HG02852 (cell line): ENCODE results near the gene NPY5R.

Experiments
- ATAC-seq: cut with Tn5 transposase; IDR thresholded peaks from one replicate; pipeline ENCODE4 v1.9.1; 2021; ENCODE audit warnings: mild to moderate bottlenecking, moderate library complexity; ENCODE audit not compliant: unreplicated experiment

Gene NPY5R

DNA sequence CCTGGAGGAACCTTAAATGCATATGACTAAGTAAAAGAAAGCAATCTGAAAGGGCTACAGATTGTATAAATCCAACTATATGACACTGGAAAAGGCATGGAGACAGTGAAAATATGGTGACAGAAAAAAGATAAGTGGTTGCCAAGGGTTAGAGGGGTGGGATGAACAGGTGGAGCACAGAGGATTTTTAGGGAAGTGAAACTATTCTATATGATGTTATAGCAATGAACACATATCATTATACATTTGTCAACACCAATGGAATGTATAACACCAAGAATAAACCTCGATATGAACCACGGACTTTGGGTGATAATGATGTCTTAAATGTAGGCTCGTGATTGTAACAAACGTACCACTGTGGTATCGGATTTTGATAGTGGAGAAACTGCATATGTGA, 40.7 kb downstream of the NPY5R start:
- ATAC-seq: no peak

- no peak for ATAC-seq
Observed at GRCh38 chr4:163384926-163385325, 41.2 kb downstream of the NPY5R start.

DNA sequence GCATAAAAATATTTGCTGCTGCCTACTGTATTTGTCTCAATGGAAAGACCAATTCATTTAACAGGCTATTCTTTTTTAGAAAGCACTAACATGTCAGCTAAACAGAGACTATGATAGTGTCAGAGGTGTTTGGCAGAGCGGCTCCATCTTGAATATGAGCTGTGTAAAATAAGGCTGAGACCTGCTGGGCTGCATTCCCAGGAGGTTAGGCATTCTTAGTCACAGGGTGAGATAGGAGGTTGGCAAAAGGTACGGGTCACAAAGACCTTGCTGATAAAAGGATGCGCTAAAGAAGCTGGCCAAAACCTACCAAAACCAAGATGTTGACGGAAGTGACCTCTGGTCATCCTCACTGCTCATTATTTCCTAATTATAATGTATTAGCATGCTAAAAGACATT, 41.8 kb downstream of the NPY5R start:
- ATAC-seq: no peak

DNA sequence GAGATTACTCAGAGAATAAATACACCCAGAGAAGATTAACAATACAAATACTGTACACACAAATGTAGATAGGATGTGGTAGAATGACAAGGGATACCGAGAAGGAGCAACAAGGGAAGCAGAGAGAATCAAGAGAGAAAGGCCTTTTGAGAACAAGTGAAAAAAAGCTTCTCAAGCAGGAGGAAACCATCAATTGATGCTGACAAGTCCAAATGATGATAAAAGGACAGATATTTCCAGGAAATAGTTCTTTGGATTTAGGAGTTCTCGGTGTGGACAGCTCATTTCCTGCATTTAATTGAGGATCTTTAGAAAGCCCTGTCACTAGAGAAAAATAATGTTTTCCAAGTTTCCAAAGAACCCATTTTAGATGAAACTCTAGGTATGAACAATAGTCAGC, 48.1 kb downstream of the NPY5R start:
- ATAC-seq: no peak

DNA sequence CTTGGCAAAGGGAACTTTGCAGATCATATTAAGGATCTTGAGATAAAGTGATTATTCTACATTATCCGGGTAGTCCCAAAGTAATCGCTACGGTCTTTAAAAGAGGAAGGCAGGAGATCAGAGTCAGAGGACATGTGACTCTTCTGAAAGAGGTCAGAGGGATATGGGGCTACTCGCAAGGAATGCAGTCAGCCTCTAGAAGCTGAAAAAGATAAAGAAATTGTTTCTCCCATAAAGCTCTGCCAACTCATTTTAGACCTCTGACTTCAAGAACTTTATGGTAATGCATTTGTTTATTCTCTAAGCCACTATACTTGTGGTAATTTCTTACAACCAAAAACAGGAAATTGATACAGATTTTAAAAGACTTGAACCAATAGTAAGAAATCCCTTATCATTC, 48.6 kb downstream of the NPY5R start:
- no peak for ATAC-seq

DNA sequence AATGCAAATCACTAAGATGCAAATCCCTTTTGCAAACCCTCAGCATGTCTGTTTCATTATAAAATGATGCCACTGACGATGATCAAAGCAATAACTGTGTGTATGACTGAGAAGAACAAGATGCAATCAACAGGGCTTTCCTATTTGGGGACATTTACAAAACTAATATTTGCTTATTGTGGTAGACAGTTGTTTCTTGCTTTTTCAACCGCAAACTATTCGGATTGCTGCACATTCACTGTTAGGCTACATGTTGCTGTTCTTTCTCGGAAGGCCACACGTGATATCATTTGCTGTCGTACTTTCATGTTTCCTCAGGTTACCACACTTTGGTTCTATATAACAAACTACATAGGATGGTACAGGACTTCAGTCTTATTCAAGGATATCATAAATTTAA, 49.8 kb downstream of the NPY5R start:
- ATAC-seq: no peak

DNA sequence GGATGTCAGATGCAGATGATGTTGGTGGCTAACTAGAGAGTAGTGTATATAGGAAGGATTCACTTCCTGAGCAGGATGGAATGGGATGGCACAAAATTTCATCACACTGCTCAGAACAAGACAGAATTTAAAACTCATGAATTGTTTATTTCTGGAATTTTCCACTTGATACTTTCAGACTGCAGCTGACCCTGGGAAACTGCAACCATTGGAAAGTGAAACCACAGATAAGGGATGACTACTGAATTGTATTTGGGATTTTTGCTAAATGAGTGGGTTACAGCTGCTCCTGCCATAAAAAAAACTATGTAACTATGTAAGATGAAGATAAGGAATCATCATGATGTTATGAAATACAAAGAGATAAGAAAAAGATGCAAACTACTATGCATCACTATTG, 51.4 kb downstream of the NPY5R start:
- no peak for ATAC-seq

DNA sequence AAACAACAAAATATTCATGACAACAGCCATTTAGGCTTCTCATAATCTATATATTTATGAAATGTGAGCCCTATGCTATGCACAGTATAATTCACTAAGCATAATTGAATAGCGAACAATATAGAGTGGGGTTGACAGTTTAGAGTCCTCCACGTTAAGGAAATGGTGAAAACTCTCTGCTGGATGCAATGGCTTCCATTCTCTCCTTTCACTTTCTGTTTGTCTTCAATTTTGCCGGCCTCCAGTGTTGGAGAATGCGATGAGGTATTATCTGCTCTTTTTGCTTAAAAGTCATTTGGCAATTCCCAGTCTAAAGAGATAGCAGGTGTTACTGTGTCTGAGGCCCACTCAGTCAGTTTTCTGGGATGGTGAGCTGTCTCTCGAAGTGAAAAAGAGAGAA, 52.1 kb downstream of the NPY5R start:
- no peak for ATAC-seq

DNA sequence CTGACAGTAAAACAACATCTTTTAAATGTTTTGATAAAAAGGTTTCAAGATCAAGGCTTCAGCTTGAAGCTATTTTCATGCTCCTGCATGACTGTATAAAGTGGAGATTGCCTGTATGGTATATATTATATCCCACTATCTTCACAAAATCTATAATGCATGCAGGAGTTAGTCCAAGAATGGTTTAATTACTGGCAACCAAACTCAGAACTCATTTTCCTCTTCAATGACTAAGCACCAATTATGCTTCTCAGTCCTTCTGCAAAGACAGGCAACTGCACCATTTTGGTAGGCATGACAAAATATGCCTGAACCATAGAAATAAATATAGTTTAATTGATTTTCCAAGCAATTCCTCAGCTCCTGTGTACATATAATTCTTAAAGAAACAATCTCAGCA, 54.5 kb downstream of the NPY5R start:
- ATAC-seq: no peak

- ATAC-seq: no peak
Observed at GRCh38 chr4:163400911-163401310, 57.2 kb downstream of the NPY5R start.
